Measurements from ENCODE around the gene SCT.
A peak's percentile ranks its signal among the peaks of the same experiment; 100 is the strongest.

The SCT gene

DNA sequence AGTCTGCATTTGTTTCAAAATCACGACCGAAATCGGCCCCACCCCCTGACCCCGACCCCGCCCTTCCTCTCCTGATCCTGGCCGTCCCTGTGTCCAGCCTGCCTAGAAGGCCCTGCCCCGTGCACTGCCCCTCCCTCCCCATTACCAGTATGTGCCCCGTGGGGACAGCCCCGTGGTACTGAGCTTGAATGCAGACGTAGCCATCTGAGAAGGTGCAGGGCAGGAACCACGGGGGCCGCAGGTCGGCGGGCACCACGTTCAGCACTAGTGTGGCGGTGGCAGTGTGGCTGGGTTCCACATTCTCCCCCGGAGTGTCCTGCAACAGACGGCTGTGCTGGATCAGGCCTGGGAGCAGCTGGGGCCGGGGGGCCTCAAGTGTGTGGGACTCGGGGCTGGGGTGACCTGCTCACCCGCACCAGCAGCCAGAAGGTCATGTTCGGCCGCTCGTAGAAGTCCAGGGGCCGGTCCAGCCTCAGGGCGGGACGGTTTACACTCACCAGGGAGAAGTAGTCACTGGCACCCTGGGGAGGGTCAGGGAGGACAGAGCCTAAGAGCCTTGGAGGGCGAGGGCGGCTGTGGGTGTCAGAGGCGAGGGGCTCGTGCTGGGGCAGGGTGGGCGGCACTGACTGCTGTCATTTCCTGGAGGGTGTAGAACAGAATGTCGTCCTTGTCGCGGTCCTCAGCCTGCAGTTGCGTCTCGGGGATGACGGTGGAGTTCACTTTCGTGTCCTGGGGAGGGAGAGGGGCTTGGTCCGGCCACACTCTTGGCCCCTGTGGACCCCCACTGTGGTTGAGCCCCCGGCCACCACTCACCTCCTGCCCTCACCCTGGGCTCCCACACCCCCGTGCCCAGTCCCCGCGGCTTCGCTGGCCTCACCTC is 5.8 kb downstream of the SCT start:
- DNase-seq = no peak

DNA sequence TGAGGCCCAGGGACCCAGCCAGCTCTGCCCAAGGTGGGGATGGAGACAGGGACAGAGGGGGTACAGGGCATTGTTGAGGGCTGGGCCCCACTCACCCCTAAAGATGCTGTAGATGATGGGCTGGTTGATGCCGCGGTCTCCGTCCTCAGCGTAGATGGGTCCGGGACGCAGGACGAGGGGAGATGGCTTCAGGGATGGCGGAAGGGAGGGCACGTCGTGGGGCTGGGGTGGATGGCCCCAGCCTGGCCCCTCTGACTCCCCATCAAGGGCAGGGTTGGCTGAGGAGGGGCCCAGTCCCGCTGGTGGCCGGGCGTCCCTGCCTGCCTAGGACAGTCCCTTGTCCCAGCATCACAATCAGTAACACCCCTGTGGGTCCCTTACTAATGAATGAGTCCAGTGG is 6.8 kb downstream of the SCT start:
- no peak for DNase-seq

DNA sequence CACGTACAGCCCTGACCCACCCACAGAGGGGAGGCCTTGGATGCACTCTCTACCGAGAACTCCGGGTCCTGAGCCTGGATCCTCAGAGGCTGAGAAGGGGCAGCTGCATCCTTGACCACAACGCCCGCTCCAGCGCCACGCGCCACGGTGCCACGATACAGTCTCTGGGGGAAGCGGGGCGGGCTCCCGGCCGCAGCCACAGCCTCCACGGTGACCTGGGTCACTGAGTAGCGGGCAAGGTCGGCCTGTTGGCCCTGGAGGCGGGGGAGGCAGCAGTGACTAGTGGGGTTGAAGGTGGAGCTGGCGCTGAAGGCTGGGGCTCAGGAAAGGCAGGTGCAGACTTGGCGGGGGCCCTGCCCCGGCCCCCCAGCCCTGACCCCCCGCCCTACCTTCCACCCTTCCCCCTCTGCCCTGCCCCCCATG is 7.3 kb downstream of the SCT start:
- no peak for DNase-seq

DNA sequence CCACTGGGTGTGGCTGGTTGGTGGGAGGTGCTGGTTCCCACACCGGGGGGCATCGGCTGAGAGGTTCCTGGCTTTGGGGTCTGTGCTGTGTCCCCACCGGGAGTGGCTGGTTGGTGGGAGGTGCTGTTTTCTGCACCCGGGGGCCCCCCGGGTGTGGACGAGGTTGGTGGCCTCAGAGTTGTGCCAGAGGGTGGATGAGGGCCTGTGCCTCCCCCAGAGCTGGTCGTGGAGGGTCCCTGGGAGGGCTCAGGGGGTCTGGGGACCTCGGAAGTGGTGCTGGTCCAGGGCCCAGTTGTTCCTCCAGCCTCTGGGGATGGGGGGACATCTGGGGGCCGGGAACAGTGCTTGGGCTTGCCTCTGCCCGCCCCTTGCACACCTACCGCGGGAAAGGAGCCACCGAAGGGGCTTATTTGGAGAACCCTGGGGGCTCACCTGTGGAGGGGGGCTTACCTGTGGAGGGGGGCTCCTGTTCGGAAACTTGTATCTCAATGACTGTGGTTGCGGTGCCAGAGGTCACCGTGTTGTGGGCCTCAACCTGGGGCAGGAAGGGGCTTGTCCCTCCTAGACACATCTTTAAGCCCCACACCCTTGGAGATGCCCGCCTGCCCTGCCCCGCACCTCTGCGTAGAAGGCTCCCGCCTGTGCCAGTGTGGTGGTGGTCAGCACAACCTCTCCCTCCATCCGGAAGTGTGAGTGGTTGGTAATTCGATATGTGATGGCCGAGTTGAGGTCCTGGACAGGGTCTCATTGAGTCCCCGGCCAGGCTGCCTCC is 7.9 kb downstream of the SCT start:
- DNase-seq = no peak

DNA sequence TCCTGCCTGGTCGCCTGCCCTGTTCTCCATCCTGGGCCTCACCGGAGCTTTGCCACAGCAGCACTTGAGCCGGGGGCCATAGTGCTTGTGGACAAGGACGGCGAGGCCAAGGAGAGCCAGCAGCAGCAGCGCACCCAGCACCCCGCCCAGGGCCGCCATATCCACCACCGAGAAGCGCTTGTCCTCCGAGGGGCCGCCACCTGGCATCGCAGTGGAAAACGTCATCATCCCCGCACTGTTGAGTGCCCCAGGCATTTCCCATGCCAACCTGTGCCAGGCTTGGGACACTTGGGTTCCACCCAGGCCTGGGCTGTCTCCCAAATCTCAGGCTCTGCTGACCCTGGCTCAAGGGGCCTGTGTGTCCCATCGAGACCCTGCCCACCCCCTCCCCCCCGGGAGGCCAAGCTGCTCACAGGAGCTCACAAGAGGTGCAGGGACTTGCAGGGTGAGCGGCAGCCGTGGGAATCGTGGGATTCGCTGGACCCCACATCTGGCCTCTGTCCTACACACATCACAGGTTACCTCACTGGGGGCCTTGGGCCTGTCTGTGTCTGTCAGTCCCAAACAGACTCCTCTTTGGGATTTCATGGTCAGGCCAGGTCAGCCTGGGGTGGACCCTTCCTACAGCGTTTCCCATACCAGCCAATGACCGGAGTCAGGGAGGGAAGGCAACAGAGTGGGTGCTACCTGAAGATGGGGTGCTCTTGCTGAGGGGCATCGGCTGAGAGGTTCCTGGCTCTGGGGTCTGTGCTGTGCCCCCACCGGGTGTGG is 8.9 kb downstream of the SCT start:
- no peak for DNase-seq

DNA sequence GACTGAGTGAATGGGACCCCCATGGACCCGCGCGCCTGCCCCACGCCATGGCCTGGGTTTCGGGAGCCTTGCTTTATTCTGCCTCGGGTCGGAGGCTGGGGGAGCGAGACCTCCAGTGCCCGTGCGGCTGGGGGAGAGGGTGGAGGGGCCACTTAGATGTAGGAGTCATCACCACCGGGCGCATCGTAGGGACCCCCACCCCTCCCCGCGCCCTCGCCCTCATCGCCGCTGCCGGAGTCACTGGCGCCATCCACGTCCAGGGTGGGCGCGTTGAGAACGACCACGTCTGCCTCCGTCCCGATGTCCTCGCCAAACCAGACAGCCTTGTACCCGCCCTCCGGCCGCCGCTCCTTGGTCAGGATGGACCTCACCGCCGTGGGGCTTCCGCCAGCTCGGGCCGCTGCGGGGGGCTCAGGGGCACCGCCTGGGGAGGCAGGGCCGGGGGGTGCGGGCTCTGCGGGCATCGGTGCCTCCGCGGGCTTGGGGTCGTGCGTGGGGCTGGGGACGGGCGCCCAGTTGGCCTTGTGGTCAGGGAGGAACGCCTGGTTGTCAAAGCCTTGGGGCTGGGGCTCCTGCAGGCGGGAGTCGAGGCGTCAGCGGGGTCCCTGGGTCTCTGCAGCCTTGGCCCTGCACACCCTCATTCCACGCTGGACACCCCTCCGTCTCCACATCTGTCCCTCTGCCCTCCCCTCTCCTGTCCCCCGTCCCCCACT is 9.6 kb downstream of the SCT start:
- DNase-seq = no peak

DNA sequence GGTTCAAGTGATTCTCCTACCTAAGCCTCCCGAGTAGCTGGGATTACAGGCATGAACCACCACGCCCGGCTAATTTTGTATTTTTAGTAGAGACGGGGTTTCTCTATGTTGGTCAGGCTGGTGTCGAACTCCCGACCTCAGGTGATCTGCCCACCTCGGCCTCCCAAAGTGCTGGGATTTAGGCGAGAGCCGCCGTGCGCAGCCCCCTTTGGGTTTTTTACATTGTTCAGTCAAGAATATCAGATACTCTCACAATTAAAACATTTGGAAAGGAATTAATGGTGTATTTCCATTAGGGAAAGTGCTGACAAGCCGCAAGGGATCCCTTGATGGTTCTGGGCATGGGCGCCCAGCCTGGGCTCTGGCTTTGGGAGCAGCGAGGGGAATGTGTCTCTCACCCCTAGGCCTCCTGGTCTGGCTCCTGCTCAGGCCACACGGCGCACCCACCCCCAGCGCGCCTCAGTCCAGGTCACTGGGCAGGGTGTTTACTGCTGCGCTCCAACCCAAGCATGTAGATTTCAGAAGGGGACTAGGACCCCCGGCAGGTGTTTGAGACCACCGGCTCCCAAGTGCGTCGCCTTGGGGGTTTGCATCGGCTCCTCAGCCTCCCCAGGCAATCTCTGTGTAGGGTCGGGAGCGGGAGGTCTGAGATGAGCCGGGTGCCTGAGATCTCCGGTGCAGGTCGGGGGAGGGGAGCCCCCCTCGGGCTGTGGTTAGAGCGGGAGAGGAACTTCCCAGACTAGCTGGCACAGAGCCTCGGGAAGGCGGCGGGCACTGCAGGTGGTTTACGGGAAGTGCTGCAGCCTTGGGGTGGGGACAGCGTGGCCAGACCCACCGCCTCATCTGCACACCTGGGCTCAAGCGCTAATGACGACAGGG is 10.4 kb downstream of the SCT start:
- no peak for DNase-seq

DNA sequence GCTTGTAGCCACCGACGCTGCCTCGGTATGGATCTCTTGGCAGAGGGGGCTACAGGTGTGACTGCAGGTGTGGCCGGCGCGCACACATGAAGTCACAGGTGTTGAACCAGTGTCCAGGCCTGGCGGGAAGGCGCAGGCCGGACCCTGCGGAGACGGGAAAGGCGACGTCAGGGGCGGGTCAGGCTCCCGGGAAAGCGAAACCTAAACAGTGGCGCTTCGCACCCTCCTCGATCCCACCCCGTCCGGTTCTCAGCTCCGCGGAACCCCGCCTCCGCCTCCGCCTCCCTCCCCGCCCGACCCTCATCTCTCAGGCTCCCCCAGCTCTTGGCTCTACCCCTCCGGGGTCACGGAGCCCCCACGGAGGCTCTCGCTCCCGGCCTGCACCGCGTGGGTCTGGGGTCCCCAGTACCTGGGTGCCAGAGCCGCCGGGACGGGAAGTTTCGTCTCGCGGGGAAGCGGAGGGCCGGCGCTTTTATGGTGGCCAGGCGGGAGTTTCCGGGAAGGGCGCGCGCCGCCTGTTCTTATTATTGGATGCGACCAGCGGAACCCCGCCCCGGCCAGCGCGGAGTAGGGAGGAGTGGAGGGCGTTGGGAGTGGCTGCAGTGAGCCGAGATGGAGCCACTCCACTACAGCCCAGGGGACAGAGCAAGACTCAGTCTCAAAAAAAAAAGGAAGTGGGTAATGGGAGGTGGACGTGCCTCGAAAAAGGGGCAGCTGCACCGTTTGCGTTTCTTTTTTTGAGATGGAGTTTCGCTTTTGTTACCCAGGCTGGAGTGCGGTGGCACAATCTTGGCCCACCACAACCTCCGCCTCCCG is 11.3 kb downstream of the SCT start, which contains the start of gene IRF7:
Gene IRF7 (minus strand): TSS at position 447 of the 816 bp plus-strand sequence. CDS start 586 bp downstream, outside the sequence.
- peak; percentile 90 for DNase-seq

DNA sequence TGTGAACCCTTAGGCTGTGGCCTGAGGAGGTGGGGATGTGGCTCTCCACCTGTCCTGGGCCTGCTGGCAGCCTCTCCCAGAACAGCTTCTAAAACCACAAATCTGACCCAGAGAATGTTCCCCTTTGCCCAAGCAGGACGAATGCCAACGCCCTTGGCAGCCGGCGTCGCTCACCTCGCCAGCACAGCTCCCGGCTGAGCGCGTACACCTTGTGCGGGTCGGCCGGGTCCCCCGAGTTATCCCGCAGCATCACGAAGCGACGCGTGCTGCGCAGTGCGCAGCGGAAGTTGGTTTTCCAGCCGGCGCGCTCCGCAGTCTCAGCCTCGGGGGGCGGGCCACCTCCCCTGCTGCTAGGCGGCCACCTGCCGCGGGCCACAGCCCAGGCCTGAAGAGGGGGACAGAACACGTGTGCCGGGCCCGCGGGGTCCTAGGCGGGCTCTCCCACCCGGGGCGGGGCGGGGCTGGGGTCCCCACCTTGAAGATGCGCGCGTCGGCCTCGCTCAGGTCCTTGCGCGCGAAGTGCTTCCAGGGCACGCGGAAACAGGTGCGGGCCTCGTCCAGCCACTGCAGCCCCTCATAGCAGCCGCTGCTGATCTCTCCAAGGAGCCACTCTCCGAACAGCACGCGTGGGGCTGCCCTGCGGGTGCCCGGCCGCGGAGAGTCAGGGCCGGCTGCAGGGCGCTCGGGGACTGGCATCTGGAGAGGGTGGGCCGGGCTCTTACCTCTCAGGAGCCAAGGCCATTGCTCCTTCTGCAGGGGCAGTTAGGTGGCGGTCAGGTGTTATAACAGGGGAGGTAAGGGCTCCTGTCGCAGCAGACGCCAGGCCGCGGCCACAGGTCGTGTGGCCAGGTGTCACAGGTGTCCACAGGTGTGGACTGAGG is 12.1 kb downstream of the SCT start:
- no peak for DNase-seq

DNA sequence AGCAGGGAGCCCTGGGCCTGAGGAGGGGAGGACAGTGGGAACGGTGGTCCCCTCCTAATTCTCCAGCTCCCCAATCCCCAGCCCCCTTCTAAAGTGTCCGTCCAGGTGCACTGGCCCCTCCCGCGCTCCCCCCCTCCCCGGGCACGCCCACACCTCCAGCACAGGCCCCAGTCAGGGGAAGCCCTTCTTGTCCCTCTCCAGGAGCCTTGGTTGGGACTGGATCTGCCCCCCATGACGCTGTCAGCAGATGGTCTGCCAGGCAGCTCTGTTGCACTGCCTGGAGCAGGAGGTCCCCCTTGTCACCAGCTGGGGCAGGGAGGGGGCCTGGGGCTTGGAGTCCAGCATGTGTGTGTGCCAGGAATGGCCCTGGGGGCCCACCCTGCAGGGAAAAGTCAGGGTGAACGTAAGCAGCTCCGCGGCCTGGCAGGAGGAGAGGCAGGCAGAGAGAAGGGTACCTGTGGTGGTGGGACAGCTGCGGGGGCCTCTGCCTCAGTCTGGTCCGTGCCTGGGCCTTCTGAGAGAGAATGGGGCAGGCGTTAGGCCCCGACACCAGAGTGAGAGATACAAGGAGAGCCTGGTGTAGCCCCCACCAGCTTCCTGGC is 12.9 kb downstream of the SCT start:
- no peak for DNase-seq

DNA sequence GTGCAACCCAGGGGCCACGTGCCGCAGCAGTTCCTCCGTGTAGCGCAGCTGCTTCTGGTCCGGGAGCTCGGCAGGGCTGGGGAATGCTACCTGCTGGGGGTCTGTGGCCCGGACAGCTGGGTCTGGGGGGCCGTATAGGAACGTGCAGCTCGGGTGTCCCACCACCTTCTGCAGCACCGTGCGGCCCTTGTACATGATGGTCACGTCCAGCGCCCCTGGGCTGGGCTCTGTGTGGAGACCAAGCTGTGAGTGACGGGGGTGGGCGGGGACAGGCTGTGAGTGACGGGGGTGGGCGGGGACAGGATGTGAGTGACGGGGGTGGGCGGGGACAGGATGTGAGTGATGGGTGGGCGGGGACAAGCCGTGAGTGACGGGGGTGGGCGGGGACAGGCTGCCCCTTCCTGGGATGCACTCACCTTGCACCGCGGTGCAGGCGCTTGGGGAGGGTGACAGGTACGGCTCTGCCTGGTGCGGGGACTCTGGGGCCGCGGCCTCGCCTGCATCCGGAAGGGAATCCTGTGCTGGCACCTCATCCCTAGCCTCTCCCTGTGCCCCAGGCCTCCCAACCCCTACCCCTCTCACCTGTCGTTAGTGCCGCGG is 13.5 kb downstream of the SCT start:
- DNase-seq = no peak

DNA sequence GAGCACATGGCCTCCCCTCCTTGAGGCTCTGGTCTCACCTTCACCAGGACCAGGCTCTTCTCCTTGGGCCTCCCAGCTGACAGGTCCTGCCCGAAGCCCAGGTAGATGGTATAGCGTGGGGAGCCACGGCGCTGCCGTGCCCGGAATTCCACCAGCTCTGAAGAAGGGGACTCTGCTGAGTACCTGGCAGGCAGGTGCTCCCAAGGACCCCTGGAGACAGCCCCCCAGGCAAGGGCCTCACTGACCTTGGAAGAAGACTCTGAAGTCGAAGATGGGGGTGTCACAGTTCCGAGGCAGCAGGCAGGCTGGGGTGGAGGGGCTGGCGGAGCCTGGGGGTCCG is 14.1 kb downstream of the SCT start:
- DNase-seq = no peak

DNA sequence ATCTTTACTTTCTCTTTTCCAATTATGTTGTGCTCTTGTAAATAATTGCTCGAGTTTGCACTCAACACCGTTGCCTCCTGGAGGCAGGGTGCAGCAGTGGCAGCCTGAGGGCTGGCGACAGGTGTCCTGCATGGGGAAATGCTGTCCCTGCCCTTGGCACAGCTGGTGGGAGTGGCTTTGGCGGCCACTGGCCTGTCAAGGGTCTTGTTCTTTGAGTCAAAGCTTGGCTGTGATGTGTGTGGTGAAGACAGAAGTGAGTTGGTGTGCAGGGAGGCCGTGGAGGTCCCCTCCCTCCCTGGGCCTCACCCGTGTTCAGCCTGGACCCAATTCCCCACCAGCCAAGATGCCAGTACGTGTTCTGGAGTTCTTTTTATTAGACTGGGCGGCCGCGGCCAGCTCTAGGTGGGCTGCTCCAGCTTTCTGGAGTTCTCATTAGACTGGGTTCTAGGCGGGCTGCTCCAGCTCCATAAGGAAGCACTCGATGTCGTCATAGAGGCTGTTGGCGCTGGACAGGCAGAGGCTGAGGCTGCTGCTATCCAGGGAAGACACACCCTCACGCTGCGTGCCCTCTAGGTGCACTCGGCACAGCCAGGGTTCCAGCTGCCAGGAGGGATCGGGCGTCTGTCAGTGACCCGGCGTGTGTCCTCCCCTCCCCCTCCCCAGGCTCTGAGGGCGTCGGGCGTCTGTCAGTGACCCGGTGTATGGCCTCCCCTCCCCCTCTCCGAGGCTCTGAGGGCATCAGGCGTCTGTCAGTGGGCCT is 14.6 kb downstream of the SCT start:
- peak; percentile 28 for DNase-seq

DNA sequence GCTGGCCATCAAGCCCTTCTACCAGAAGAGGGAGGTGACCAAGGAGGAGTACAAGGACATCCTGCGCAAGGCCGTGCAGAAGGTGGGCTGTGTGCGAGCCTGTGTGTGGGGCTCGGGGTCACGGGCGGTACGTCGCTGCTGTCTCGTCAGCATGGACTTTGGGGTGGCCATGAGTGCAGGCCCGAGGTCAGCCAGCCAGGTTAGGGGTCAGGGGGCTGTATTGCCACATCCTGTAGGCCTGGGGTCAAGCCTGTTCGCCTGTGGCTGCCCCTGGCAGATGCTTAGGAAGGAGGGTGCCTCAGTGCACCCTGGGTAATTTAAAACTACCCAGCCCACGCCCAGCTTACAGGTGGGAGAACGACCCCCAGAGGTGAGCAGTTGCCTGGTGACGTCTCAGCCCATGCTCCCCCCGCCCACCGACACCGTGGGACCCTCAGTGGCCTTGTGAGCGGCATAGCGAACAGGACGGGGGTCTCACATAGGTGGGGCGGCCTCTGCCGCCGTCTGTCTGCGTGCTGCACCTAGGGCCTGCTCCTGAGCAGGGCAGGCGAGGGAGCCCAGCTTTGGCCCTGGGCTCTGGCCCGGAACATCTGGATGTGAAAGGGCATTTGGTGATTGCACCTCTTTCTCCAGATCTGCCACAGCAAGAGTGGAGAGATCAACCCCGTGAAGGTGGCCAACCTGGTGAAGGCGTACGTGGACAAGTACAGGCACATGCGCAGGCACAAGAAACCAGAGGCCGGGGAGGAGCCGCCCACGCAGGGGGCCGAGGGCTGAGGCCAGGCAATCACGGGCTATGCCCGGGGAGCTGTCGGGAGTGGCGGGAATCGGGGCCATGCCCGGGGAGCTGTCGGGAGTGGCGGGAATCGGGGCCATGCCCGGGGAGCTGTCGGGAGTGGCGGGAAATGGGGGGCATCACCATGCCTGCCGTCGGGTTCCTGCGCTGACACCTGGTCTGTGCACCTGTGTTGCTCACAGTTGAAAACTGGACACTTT is 15.7 kb downstream of the SCT start:
- DNase-seq = no peak

DNA sequence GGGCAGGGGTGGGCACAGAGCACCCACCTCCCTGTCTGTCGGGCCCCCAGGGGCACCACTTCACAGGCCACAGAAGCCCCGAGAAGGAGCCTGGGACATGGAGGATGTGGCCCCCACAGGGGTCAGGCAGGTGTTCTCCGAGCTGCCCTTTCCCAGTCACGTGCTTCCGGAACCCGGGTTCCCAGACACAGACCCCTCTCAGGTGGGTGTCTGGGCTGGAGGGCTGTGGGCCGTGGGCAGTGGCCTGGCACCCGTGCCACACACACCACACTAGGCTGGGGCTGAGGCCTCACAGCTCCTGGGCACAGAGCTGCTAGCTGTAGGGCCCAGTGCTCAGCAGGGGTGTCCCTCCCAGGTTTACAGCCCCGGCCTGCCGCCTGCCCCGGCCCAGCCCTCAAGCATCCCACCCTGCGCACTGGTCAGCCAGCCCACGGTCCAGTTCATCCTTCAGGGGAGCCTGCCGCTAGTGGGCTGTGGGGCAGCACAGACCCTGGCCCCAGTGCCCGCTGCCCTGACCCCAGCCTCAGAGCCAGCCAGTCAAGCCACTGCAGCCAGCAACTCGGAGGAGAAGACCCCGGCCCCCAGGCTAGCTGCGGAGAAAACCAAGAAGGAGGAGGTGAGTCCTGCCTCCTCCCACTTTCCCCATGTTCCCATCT is 16.7 kb downstream of the SCT start:
- DNase-seq = no peak

DNA sequence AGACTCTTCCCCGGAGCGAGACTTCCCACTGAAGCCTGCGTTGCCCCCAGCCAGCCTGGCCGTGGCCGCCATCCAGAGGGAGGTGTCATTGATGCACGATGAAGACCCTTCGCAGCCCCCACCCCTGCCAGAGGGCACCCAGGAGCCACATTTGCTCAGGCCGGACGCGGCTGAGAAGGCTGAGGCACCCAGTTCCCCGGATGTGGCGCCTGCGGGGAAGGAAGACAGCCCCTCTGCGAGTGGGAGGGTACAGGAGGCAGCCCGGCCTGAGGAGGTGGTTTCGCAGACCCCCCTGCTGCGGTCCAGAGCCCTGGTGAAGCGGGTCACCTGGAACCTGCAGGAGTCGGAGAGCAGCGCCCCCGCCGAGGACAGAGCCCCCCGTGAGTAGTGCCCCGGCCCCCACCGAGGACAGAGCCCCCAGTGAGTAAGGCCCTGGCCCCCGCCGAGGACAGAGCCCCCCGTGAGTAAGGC is 17.6 kb downstream of the SCT start:
- DNase-seq = no peak

All from HCEC 1CT (cell line).